Uterus (tissue), 2 donors: ENCODE data around the gene NEIL1.

Experiments
- CTCF ChIP-seq, 4 experiments: fragments of 200-600 bp in 2 of 4; fragments of 450-650 bp in 2 of 4; sonication (generic) in 2 of 4; IDR thresholded peaks; one replicate each; pipeline ENCODE4 v1.5.1; 2016 to 2019; ENCODE audit warnings: antibody characterized with exemption in 4 of 4, mild to moderate bottlenecking in 2 of 4, moderate library complexity in 1 of 4
- POLR2A ChIP-seq, 2 donors: fragments of 450-650 bp; IDR thresholded peaks; one replicate each; pipeline ENCODE4 v1.6.1; 2016; ENCODE audit warnings: antibody characterized with exemption in 2 of 2, mild to moderate bottlenecking in 1 of 2, moderate library complexity in 1 of 2

- TF ChIP-seq POLR2A (IDR thresholded peaks at IDR 0.05) (no peak), CTCF (IDR thresholded peaks at IDR 0.05) (no peak)
Observed at GRCh38 chr15:75347222-75348033, 589 bp downstream of the NEIL1 start.
